SKM-1 treated with dmso at 0.1 percent for 144 hours (cell line): Measurements from ENCODE around the gene MEIS2.
A peak's percentile ranks its signal among the peaks of the same experiment; 100 is the strongest.

Experiments used
- DNase-seq: peaks from one replicate; lab custom pipeline; 2025; ENCODE audit not compliant: unreplicated experiment; lab: John Stamatoyannopoulos, UW

Gene MEIS2

GRCh38 chr15:37098468-37099318 is 1.7 kb downstream of the MEIS2 start:
- peak; percentile 29 for DNase-seq

- DNase-seq, result no peak
Measured at GRCh38 chr15:37097144-37097919, 3.0 kb downstream of the MEIS2 start.

- DNase-seq, result no peak
Measured at GRCh38 chr15:37096558-37097143, 3.7 kb downstream of the MEIS2 start.

GRCh38 chr15:37095770-37096557 is 4.4 kb downstream of the MEIS2 start:
- no peak for DNase-seq

GRCh38 chr15:37094915-37095711 is 5.2 kb downstream of the MEIS2 start:
- no peak for DNase-seq

GRCh38 chr15:37094333-37094914 is 5.9 kb downstream of the MEIS2 start:
- no peak for DNase-seq

- no peak for DNase-seq
Measured at GRCh38 chr15:37093480-37094332, 6.6 kb downstream of the MEIS2 start.

GRCh38 chr15:37090543-37091175 is 9.7 kb downstream of the MEIS2 start:
- no peak for DNase-seq

- no peak for DNase-seq
Measured at GRCh38 chr15:37088436-37088835, 11.9 kb downstream of the MEIS2 start.

GRCh38 chr15:37087131-37087588 is 13.2 kb downstream of the MEIS2 start:
- no peak for DNase-seq

GRCh38 chr15:37086521-37086920 is 13.8 kb downstream of the MEIS2 start:
- DNase-seq, result no peak

GRCh38 chr15:37086120-37086519 is 14.2 kb downstream of the MEIS2 start:
- DNase-seq, result no peak

GRCh38 chr15:37084602-37085001 is 15.7 kb downstream of the MEIS2 start:
- no peak for DNase-seq

GRCh38 chr15:37083610-37084009 is 16.7 kb downstream of the MEIS2 start:
- no peak for DNase-seq

GRCh38 chr15:37081983-37082382 is 18.4 kb downstream of the MEIS2 start:
- no peak for DNase-seq

- no peak for DNase-seq
Measured at GRCh38 chr15:37080261-37080921, 20.0 kb downstream of the MEIS2 start.

- no peak for DNase-seq
Measured at GRCh38 chr15:37079726-37080125, 20.6 kb downstream of the MEIS2 start.

GRCh38 chr15:37078566-37078965 is 21.8 kb downstream of the MEIS2 start:
- no peak for DNase-seq
